ENCODE data around the gene KIF23.

DNA sequence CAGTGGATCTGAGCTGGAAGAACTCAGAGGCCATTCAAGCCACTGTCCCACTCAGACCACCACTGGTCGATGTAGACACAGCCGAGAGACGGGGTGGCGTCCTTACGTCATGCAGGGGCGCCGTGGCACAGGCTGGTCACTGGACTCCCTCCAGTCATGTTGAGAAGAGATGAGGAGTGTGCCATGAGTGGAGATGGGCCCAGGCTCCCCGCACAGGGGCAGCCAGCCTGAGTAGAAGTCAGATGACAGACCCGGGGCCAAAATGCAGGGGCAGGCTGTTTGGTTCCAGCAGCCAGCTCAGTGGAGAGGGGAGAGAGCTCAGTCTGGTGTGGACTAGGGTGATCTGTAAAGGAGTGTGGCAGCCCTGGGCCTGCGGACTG lies 33.4 kb upstream of the KIF23 start:
- TF ChIP-seq, protein P1, sequence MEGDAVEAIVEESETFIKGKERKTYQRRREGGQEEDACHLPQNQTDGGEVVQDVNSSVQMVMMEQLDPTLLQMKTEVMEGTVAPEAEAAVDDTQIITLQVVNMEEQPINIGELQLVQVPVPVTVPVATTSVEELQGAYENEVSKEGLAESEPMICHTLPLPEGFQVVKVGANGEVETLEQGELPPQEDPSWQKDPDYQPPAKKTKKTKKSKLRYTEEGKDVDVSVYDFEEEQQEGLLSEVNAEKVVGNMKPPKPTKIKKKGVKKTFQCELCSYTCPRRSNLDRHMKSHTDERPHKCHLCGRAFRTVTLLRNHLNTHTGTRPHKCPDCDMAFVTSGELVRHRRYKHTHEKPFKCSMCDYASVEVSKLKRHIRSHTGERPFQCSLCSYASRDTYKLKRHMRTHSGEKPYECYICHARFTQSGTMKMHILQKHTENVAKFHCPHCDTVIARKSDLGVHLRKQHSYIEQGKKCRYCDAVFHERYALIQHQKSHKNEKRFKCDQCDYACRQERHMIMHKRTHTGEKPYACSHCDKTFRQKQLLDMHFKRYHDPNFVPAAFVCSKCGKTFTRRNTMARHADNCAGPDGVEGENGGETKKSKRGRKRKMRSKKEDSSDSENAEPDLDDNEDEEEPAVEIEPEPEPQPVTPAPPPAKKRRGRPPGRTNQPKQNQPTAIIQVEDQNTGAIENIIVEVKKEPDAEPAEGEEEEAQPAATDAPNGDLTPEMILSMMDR (IDR thresholded peaks at IDR 0.05) = no peak
- TF ChIP-seq POLR2A (IDR thresholded peaks at IDR 0.05) = no peak

Measured in uterus (tissue), 2 donors.